ENCODE data around the gene SLC26A8. TPM values are rescaled to one million over a fixed set of nuclear protein-coding genes. Genes with fewer than 3 reads are reported as not detected.

SLC26A8 gene
- total RNA-seq, 1 experiment from 2014 or later, result not detected

GRCh38 chr6:36029464-36029863 is 5.0 kb upstream of the SLC26A8 start:
- CTCF ChIA-PET, result interaction anchor here (1.2 kb wide), 1 partner anchor 65 kb away, joined by 3 read pairs; no protein-coding TSS in a partner anchor

GRCh38 chr6:36028877-36029324 is 4.5 kb upstream of the SLC26A8 start:
- CTCF ChIA-PET, result interaction anchor here (0.5 to 1.2 kb wide), 5 partner anchors 14 to 66 kb away, joined by 3 to 8 read pairs (median 3); no protein-coding TSS in a partner anchor
- Histone ChIP-seq H3K9me3 (ENCODE audit: control insufficient read depth, insufficient read depth, low read depth, low read length) (no peaks in the 10 kb centered on the region), H3K27ac (ENCODE audit: low read length) (peak overlapping the region; percentile 91), H3K4me1 (ENCODE audit: control insufficient read depth, insufficient read depth, low read length) (peaks cover 15% of the 10 kb centered on the region), H3K36me3 (ENCODE audit: control insufficient read depth, insufficient read depth, low read length) (no peaks in the 10 kb centered on the region; the same call in 1 of the 2 replicates), H3K4me3 (ENCODE audit: low read depth in 2 of 2, low read length in 2 of 2) (peak overlapping the region; percentile 88 to 91), H3K27me3 (ENCODE audit: control insufficient read depth, insufficient read depth, low read length) (no peaks in the 10 kb centered on the region)
- intact Hi-C loops (cut with micrococcal nuclease; ENCODE audit: unreplicated experiment), result loop anchor here (5.0 kb wide), 1 partner anchor 333 kb away; no protein-coding TSS in a partner anchor
- in situ Hi-C loops (cut with HindIII; ENCODE audit: low pct_unique_long_range_greater_than_20kb, low sequenced_read_pairs), result no loop called here
- peak; percentile 42 for DNase-seq (ENCODE audit: low read depth, low spot score)
- TF ChIP-seq SIN3A (IDR thresholded peaks at IDR 0.05; ENCODE audit: borderline replicate concordance, insufficient read depth, low read depth, low read length) (no peak), CTCF (IDR thresholded peaks at IDR 0.05) (no peak), REST (IDR thresholded peaks at IDR 0.05; ENCODE audit: insufficient read depth in 1 of 2, low read depth in 2 of 2, low read length in 1 of 2) (no peak), TCF7L2 (IDR thresholded peaks at IDR 0.05; ENCODE audit: low read depth, low read length) (no peak), POLR2AphosphoS5 (IDR thresholded peaks at IDR 0.05; ENCODE audit: low read depth, low read length) (no peak)
- TSS peak; percentile 86 for BruUV-seq (replicated peaks)
- 0 out of 2 replicates have a peak, but pooled peaks have one; percentile 38 for ATAC-seq
- POLR2A ChIA-PET, result interaction anchor here (0.6 to 0.7 kb wide), 3 partner anchors 14 to 532 kb away, joined by 3 to 10 read pairs (median 7); partner anchors contain the start of gene TEAD3

More at GRCh38 chr6:36029464-36029863, 5.0 kb upstream of the SLC26A8 start:
- H3K9me3 ChIP-seq (ENCODE audit: control insufficient read depth, insufficient read depth, low read depth, low read length), result no peaks in the 10 kb centered on the region
- no TSS peak for BruUV-seq (replicated peaks)
- in situ Hi-C loops (cut with HindIII; ENCODE audit: low pct_unique_long_range_greater_than_20kb, low sequenced_read_pairs) (no loop called here), intact Hi-C loops (cut with micrococcal nuclease; ENCODE audit: unreplicated experiment) (loop anchor here (5.0 kb wide), 1 partner anchor 333 kb away; no protein-coding TSS in a partner anchor)
- peaks cover 15% of the 10 kb centered on the region for H3K4me1 ChIP-seq (ENCODE audit: control insufficient read depth, insufficient read depth, low read length)
- DNase-seq (ENCODE audit: low read depth, low spot score), result no peak
- H3K4me3 ChIP-seq (ENCODE audit: low read depth in 2 of 2, low read length in 2 of 2), result peak overlapping the region; percentile 88 to 91; a peak in 3 of 4 replicates
- POLR2A ChIA-PET, result interaction anchor here (0.6 kb wide), 1 partner anchor 14 kb away, joined by 3 read pairs; no protein-coding TSS in a partner anchor
- TF ChIP-seq SIN3A (IDR thresholded peaks at IDR 0.05; ENCODE audit: borderline replicate concordance, insufficient read depth, low read depth, low read length), result no peak
- TF ChIP-seq REST (IDR thresholded peaks at IDR 0.05; ENCODE audit: insufficient read depth in 1 of 2, low read depth in 2 of 2, low read length in 1 of 2), result no peak
- no peak for TF ChIP-seq TCF7L2 (IDR thresholded peaks at IDR 0.05; ENCODE audit: low read depth, low read length)
- no peak for TF ChIP-seq POLR2AphosphoS5 (IDR thresholded peaks at IDR 0.05; ENCODE audit: low read depth, low read length)
- no peak for TF ChIP-seq CTCF (IDR thresholded peaks at IDR 0.05)
- no peaks in the 10 kb centered on the region for H3K27me3 ChIP-seq (ENCODE audit: control insufficient read depth, insufficient read depth, low read length)
- peak overlapping the region; percentile 91 for H3K27ac ChIP-seq (ENCODE audit: low read length)
- no peaks in the 10 kb centered on the region; the same call in 1 of the 2 replicates for H3K36me3 ChIP-seq (ENCODE audit: control insufficient read depth, insufficient read depth, low read length)
- ATAC-seq, result no peak

Data from Panc1 (cell line).